Fibroblast of skin of right biceps (primary cell): ENCODE data around the gene BANP.

Experiments
- DNase-seq: peaks from one replicate; pipeline ENCODE4 v3.0.0-alpha.2; 2013

Gene BANP

GRCh38 chr16:87949071-87949744 lies 2.0 kb upstream of the BANP start:
- no peak for DNase-seq

GRCh38 chr16:87951552-87952538 lies 611 bp downstream of the BANP start:
- no peak for DNase-seq

GRCh38 chr16:87952751-87953150 lies 1.5 kb downstream of the BANP start:
- no peak for DNase-seq

GRCh38 chr16:87953308-87954215 lies 2.3 kb downstream of the BANP start:
- no peak for DNase-seq

- no peak for DNase-seq
Observed at GRCh38 chr16:87954361-87954760, 3.1 kb downstream of the BANP start.

- DNase-seq = no peak
Observed at GRCh38 chr16:87954826-87955225, 3.6 kb downstream of the BANP start.

GRCh38 chr16:87955302-87956097 lies 4.3 kb downstream of the BANP start:
- DNase-seq = peak; percentile 62

GRCh38 chr16:87956098-87956364 lies 4.8 kb downstream of the BANP start:
- no peak for DNase-seq

- peak; percentile 81 for DNase-seq
Observed at GRCh38 chr16:87956365-87957231, 5.4 kb downstream of the BANP start.

- DNase-seq = no peak
Observed at GRCh38 chr16:87957296-87958094, 6.3 kb downstream of the BANP start.

GRCh38 chr16:87958632-87959031 lies 7.4 kb downstream of the BANP start:
- no peak for DNase-seq

GRCh38 chr16:87959391-87959990 lies 8.3 kb downstream of the BANP start:
- DNase-seq = no peak

- DNase-seq = no peak
Observed at GRCh38 chr16:87960296-87960695, 9.1 kb downstream of the BANP start.

- DNase-seq = no peak
Observed at GRCh38 chr16:87960852-87961251, 9.6 kb downstream of the BANP start.

GRCh38 chr16:87961623-87962022 lies 10.4 kb downstream of the BANP start:
- DNase-seq = peak; percentile 59

GRCh38 chr16:87963400-87963799 lies 12.2 kb downstream of the BANP start:
- DNase-seq = peak; percentile 94

- DNase-seq = peak; percentile 62
Observed at GRCh38 chr16:87964049-87964659, 12.9 kb downstream of the BANP start.

- DNase-seq = no peak
Observed at GRCh38 chr16:87965417-87965816, 14.2 kb downstream of the BANP start.

- no peak for DNase-seq
Observed at GRCh38 chr16:87966064-87966645, 14.9 kb downstream of the BANP start.
